HG02798 (cell line): ENCODE measurements around the gene TDP2.
"Not testable (repeated sequence)": the region's sequence is repeated elsewhere in the genome, so short reads cannot be mapped to it uniquely, and the experiment has no call there.

Experiments
- ATAC-seq: cut with Tn5 transposase; IDR thresholded peaks from one replicate; pipeline ENCODE4 v1.9.1; 2021; ENCODE audit warnings: mild to moderate bottlenecking; ENCODE audit not compliant: unreplicated experiment, poor library complexity

Gene TDP2

GRCh38 chr6:24655215-24655614 lies 11.5 kb downstream of the TDP2 start:
- ATAC-seq = no peak

GRCh38 chr6:24650365-24650764 lies 16.3 kb downstream of the TDP2 start:
- ATAC-seq = no peak

- no peak for ATAC-seq
These were observed 17.0 kb downstream of the TDP2 start for GRCh38 chr6:24649691-24650090.

DNA sequence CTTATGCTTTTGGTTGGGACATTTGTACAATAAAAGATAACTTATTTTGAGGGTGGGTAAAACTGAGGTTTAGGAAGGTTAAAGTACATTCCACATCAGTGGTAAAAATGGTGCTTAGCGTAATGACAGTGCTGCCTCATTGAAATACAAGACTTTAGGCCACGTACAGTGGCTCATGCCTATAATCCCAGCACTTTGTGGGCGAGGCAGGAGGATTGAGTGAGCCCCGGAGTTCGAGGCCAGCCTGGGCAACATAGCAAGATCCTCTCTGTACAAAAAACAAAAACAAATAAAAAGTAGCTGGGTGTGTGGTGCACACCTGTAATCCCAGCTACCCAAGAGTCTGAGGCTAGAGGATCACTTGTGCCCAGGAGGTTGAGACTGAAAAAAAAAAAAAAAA lies 18.4 kb downstream of the TDP2 start:
- ATAC-seq = no peak

DNA sequence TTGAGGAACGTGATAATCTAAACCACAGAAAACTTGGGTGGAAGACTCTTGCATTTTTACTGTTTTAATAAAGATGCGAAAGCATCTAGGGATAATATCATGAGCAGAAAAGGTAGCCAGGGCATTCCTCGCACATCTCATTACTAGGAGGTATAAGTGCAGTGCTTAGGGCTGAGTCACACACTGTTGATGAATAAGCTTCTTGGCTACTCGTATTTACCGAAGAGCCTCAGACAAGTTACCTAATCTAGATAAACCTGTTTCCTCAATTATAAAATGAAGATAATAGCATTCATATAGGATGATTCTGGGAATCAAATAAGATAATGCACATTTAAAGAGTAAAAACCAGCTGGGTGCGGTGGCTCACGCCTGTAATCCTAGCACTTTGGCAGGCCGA lies 19.9 kb downstream of the TDP2 start:
- no peak for ATAC-seq

DNA sequence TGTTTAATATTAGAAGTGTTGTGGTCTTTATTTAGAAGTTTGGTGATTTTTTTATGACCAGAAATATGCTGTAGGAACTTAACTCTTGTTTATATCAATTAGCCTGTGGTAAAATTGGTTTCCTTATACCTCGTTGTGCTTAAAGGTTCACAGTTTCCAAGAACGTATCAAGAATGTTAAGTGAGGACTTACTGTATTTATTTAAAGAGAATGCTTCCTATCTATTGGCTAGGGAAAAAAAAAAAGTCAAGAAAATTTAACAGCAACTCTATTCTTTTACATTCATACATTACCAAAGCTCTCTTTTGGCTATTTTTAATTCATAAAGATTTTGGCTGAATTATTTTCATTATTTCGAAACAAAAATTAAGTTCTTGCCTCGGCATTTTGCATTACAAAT lies 22.3 kb downstream of the TDP2 start:
- ATAC-seq = no peak

- no peak for ATAC-seq
These were observed 22.8 kb downstream of the TDP2 start for GRCh38 chr6:24643920-24644319.

DNA sequence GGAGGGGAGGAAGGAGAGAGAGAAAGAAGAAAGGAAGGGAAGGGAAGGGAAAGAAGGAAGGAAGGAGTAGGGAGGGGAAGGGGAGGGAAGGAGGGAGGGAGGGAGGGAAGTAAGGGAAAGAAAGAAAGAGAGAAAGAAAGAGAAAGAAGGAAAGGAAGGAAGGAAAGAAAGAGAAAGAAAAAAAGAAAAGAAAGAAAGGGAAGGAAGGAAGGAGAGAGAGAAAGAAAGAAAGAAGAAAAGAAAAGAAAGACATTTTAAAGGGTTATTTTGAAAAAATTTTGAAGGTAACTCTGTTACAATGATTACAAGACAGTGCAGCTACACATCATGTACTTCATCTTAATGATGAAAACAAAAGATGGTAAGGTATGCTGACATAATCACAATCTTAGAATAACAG lies 24.6 kb downstream of the TDP2 start:
- no peak for ATAC-seq

DNA sequence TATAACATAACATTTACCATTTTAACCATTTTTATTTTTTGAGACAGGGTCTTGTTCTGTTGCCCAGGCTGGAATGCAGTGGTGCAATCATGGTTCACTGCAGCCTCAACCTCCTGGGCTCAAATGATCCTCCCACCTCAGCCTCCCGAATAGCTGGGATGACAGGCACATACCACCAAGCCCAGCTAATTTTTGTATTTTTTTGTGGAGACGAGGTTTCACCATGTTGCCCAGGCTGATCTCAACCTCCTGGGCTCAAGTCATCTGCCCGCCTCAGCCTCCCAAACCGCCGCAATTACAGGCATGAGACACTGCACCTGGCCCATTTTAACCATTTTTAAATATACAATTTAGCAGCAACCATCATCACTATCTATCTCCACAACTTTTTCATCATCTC lies 26.1 kb downstream of the TDP2 start:
- ATAC-seq = not testable (repeated sequence)

DNA sequence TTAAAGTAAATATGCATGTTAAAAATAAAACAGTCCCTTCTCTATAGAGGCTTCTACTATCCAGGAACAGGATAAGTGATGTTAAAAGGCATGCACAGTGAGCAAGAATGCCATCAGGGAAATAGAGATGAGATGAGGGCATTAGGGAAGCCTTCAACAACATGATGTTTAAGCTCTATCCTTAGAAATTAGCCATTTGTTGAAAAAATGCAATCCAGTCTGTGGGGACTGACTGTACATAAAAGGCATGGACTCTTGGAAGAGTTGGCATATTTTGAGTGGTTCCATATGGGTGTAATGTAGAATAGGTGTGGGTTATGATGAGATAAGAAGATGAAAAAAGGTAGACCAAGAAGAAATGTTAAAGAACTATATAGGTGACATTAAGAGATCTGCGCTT lies 26.5 kb downstream of the TDP2 start:
- ATAC-seq = no peak

DNA sequence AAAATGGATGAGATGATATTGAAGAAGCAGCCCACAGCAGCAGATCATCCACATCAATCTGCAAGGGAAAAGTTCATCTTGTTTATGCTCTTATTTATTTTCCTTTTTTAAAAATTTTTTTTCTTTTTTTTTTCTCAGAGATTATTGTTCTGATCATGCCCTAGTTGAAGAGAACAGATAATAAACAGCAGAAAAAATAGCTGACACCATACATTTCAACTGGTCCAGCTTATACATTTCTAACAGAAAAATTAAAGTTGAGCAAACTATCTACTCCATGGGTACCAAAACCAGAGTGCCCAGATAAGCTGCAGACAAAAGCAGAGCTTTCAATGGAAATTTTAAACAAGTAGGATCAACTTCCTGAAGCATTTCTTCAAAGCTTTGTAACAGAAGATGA lies 30.0 kb downstream of the TDP2 start:
- ATAC-seq = no peak

- ATAC-seq = no peak
These were observed 34.1 kb downstream of the TDP2 start for GRCh38 chr6:24632573-24632972.

DNA sequence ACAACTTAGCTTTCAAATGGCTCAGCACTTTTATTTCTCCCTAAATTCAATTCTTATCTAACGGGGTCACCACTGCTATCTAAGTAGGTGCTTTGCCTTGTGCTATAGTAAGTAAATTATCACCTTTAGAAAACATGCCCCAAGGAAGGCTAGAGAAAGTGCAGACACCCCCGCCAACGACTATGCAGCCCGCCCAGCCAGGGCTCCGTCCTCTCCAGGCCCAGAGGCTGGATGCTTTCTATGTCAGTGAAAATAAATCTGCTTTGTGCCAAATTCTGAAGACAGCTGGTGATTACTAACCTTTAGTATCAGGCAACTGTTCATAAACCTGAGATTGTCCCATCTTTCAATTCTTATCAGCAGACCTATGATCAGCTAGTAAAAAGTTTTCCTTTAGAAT lies 35.0 kb downstream of the TDP2 start:
- ATAC-seq = no peak

- no peak for ATAC-seq
These were observed 35.7 kb downstream of the TDP2 start for GRCh38 chr6:24630856-24631505.

GRCh38 chr6:24621626-24622289 lies 44.9 kb downstream of the TDP2 start:
- no peak for ATAC-seq

DNA sequence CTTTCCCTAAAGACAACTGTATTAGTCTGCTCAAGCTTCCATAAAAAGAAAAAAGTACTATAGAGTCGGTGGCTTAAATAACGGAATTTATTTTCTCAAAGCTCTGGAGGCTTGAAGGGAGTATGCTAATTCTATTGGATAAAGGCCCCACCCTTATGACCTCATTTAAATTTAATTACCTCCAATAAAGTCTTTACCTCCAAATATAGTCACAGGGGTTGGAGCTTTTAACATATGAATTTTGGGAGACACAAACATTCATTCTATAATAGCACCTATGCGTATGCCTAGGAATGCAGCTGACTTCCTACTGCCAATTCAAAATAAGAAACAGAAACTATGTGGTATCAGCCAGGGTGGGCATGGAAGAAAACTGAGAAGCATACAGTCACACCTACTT lies 46.1 kb downstream of the TDP2 start:
- no peak for ATAC-seq

DNA sequence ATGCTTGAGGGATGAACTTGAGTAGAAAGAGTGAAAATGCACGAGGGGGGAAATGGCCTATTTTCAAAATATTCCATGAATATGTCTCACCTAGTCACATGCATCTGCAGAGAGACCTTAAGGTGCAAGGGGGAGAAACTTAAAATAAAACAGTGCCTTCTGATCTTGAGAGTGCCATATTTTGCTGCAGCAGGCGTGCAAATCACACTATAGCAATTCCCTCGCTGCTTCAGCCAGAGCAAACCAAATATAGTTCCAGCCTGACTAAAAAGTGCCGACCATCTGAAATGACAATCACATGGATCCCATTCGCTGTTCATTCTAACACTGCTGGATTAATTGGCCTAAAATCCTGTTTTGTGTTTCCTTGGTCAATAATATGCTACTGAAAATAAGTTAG lies 47.0 kb downstream of the TDP2 start:
- ATAC-seq = no peak

GRCh38 chr6:24614648-24615047 lies 52.1 kb downstream of the TDP2 start:
- no peak for ATAC-seq

DNA sequence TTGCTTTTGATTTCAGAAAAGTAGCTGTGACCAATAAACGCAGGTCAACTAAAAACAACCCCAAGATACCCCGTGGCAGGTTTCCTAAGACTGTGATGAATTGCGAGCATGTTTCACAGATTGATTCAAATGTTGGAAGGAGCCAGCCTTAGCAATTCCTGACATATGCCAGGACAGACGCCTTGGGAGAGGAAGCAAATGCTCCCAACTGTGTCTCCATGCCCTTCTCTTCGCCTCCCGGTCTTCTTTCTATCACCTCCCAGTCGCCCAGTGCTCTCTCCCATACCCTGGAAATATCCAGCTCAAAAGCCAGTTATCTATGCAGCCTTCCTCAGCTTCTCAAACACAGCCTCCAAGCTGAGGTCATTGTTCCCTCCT lies 52.7 kb downstream of the TDP2 start:
- no peak for ATAC-seq

DNA sequence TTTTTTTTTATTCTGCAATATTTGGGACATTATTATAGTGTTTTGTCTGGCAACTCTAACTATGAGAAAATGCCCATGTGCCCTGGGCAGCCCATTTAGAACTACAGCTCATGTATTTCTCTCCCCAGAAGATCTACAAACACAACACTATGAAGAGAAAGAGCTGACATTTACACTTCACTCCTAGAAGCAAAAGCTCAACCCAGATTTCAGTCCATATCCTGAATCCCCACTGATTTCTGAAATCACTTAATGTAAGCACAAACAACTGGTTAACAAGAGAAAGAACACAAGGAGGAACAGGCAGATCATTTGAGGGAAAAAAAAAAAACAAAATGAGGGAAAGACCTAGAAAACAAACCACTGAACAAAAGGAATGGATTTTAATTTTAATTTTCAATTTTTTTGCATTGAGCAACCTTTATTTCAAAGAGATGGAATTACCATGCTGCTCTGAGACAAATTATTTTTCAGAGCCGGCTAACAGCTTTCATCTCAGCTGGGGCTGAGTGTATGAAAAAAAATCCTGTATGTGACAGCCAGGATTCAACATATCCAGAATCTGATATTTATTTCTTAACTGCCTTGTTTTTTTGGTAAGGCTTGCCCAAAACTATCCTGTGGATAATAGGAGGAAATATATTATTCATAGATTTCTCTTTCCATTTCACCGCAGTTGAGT lies 53.2 kb downstream of the TDP2 start:
- ATAC-seq = no peak

GRCh38 chr6:24610672-24611071 lies 56.0 kb downstream of the TDP2 start:
- no peak for ATAC-seq
